Right lobe of liver (tissue), 6 donors: ENCODE results near the gene ACTRT2. TPM values are rescaled to one million over a fixed set of nuclear protein-coding genes. Genes with fewer than 3 reads are reported as not detected.

ENCODE experiments used
- ATAC-seq, 4 donors: fragments of 200-7000 bp; cut with Tn5 transposase; one replicate each; pipeline ENCODE4 v1.9.1; 2020; ENCODE audit warnings: mild to moderate bottlenecking in 4 of 4, moderate library complexity in 4 of 4
- DNase-seq, 3 donors: peaks; one replicate each; pipeline ENCODE4 v3.0.0-alpha.2; 2020
- H3K27ac ChIP-seq, 3 donors: fragments of 200-600 bp; one replicate each; pipeline ENCODE4 v1.8.0; 2022
- H3K27me3 ChIP-seq, 2 donors: fragments of 200-600 bp; one replicate each; pipeline ENCODE4 v1.8.0; 2022
- H3K36me3 ChIP-seq, 4 donors: fragments of 200-600 bp; sonication (generic) in 1 of 4; one replicate each; pipeline versions ENCODE4 v1.5.1 to v1.8.0; 2017 to 2022; ENCODE audit warnings: control low read depth in 1 of 4
- H3K4me1 ChIP-seq, 4 donors: fragments of 200-600 bp; sonication (generic) in 1 of 4; one replicate each; pipeline versions ENCODE4 v1.5.1 to v1.8.0; 2017 to 2022; ENCODE audit warnings: control low read depth in 1 of 4
- H3K4me3 ChIP-seq, 3 donors: fragments of 200-600 bp; one replicate each; pipeline ENCODE4 v1.8.0; 2022
- H3K9me3 ChIP-seq, 4 donors: fragments of 200-600 bp; sonication (generic) in 1 of 4; one replicate each; pipeline versions ENCODE4 v1.5.1 to v1.8.0; 2017 to 2022; ENCODE audit warnings: control low read depth in 1 of 4
- POLR2A ChIP-seq: fragments of 450-650 bp; IDR thresholded peaks from one replicate; pipeline ENCODE4 v1.6.1; 2017; ENCODE audit warnings: antibody characterized with exemption, mild to moderate bottlenecking
- WGBS: methylation state at CpG from one replicate; pipeline ENCODE4 v1.1.6; 2018; ENCODE audit warnings: low coverage, low lambda C conversion rate; ENCODE audit not compliant: insufficient coverage; ENCODE audit errors: missing lambda C conversion rate; 5-methylcytosine and 5-hydroxymethylcytosine counted together
- intact Hi-C, 2 donors: fragments of 100-400 bp; cut with DNase I; formaldehyde crosslinking; loops; one replicate each; pipeline versions ENCODE4 v1.11.2 to v1.14.1; 2022
- total RNA-seq, 6 experiments: library from RNA; depleted of rRNA in 2 of 6; stranded (reverse); fragments of >200 nt in 2 of 6; fragmentation: NEBNext Ultra II Directional in 3 of 6; extraction: Animal tissue kit (Norgen Biotek cat#: 25700) in 3 of 6; gene quantifications; one replicate each; pipeline versions ENCODE4 v1.1.0 to v1.2.4, GENCODE V29; 2016 to 2023
- TF ChIP-seq, protein P1 (sequence below), 4 donors: fragments of 200-600 bp in 3 of 4; fragments of 450-650 bp in 1 of 4; IDR thresholded peaks; one replicate each; pipeline versions ENCODE4 v1.5.1 to v1.8.0; 2016 to 2022; ENCODE audit warnings: antibody characterized with exemption in 4 of 4, mild to moderate bottlenecking in 2 of 4
- donor health status: DM: no; HTN: yes; CAD: no.
- donor health status: DM: no; HTN: no; CAD: no.
- donor health status: DM: no; HTN: no; CAD: no.
- donor health status: DM: no; HTN: yes; CAD: no.
- donor health status: DM: no; HTN: yes; CAD: no.

ACTRT2 gene
- total RNA-seq, 6 experiments from 2014 or later, result not detected

GRCh38 chr1:3020263-3020909 is 881 bp upstream of the ACTRT2 start:
- Histone ChIP-seq H3K36me3 (no peaks in the 10 kb centered on the region), H3K9me3 (no peaks in the 10 kb centered on the region), H3K4me1 (no peaks in the 10 kb centered on the region), H3K27me3 (no peaks in the 10 kb centered on the region), H3K4me3 (no peak overlapping the region), H3K27ac (no peak overlapping the region)
- DNase-seq (peak in 1 of 3 donors; percentile 29), ATAC-seq (no peak)
- intact Hi-C loops, result no loop called here
- TF ChIP-seq POLR2A, result no peak
- TF ChIP-seq, protein P1, sequence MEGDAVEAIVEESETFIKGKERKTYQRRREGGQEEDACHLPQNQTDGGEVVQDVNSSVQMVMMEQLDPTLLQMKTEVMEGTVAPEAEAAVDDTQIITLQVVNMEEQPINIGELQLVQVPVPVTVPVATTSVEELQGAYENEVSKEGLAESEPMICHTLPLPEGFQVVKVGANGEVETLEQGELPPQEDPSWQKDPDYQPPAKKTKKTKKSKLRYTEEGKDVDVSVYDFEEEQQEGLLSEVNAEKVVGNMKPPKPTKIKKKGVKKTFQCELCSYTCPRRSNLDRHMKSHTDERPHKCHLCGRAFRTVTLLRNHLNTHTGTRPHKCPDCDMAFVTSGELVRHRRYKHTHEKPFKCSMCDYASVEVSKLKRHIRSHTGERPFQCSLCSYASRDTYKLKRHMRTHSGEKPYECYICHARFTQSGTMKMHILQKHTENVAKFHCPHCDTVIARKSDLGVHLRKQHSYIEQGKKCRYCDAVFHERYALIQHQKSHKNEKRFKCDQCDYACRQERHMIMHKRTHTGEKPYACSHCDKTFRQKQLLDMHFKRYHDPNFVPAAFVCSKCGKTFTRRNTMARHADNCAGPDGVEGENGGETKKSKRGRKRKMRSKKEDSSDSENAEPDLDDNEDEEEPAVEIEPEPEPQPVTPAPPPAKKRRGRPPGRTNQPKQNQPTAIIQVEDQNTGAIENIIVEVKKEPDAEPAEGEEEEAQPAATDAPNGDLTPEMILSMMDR (IDR thresholded peaks at IDR 0.05), result no peak
- 82% methylated on average over 8 of the region's 12 CpGs for WGBS

GRCh38 chr1:3021801-3022401 is 634 bp downstream of the ACTRT2 start:
- WGBS, result no CpG with 5 or more reads among the region's 28 CpGs
- Histone ChIP-seq H3K27me3 (no peaks in the 10 kb centered on the region), H3K4me3 (no peak overlapping the region), H3K9me3 (no peaks in the 10 kb centered on the region), H3K36me3 (no peaks in the 10 kb centered on the region), H3K4me1 (no peaks in the 10 kb centered on the region), H3K27ac (no peak overlapping the region)
- intact Hi-C loops, result no loop called here
- DNase-seq, result peak in 1 of 3 donors; percentile 48
- ATAC-seq, result no peak
- TF ChIP-seq, protein P1 (IDR thresholded peaks at IDR 0.05), result no peak

GRCh38 chr1:3022511-3022973 is 1.3 kb downstream of the ACTRT2 start:
- 50% methylated on average over 2 of the region's 18 CpGs for WGBS
- no peak overlapping the region for H3K27ac ChIP-seq
- H3K36me3 ChIP-seq, result no peaks in the 10 kb centered on the region
- no peak overlapping the region for H3K4me3 ChIP-seq
- intact Hi-C loops, result no loop called here
- H3K4me1 ChIP-seq, result no peaks in the 10 kb centered on the region
- DNase-seq (peak in 2 of 3 donors; percentile 13 to 37), ATAC-seq (no peak)
- TF ChIP-seq, protein P1 (IDR thresholded peaks at IDR 0.05), result no peak
- no peak for TF ChIP-seq POLR2A
- H3K27me3 ChIP-seq, result no peaks in the 10 kb centered on the region
- no peaks in the 10 kb centered on the region for H3K9me3 ChIP-seq

DNA sequence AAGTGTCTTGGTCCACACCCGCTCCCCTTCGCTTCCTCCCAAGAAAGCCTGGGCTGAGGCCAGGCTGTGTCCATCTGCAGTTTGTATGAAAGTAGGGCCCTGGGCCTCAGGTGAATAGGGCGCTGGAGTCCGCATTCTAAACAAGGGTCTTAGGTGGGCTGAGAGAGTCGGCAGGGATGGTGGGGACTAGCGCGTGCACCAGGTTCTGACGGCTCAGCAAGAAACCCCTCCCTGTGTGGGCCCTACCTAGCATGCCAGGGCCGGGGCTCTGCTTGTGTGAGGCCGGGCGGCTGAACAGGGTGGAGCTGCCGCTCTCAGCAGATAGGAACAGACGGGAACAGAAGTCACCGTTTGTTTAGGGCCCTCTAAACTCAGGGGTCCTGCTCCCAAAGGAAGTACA is 1.7 kb downstream of the ACTRT2 start:
- 80% methylated on average over 1 of the region's 14 CpGs for WGBS
- no peaks in the 10 kb centered on the region for H3K36me3 ChIP-seq
- TF ChIP-seq, protein P1 (IDR thresholded peaks at IDR 0.05), result no peak
- no peak for TF ChIP-seq POLR2A
- no peak overlapping the region for H3K4me3 ChIP-seq
- no peaks in the 10 kb centered on the region for H3K4me1 ChIP-seq
- no peaks in the 10 kb centered on the region for H3K27me3 ChIP-seq
- intact Hi-C loops, result no loop called here
- no peaks in the 10 kb centered on the region for H3K9me3 ChIP-seq
- ATAC-seq, result no peak
- no peak overlapping the region for H3K27ac ChIP-seq
- DNase-seq, result no peak
